GM18511 (cell line): Measurements from ENCODE around the gene EBP.

Experiments
- ATAC-seq: cut with Tn5 transposase; IDR thresholded peaks from one replicate; pipeline ENCODE4 v1.9.1; 2021; ENCODE audit warnings: mild to moderate bottlenecking, moderate library complexity; ENCODE audit not compliant: unreplicated experiment

EBP gene

GRCh38 chrX:48521353-48522243 lies at the start of gene EBP:
Gene EBP, plus strand, starts transcription at chrX:48521808. Its CDS starts 1,964 bp downstream, at chrX:48523772.
- peak; percentile 93 for ATAC-seq

DNA sequence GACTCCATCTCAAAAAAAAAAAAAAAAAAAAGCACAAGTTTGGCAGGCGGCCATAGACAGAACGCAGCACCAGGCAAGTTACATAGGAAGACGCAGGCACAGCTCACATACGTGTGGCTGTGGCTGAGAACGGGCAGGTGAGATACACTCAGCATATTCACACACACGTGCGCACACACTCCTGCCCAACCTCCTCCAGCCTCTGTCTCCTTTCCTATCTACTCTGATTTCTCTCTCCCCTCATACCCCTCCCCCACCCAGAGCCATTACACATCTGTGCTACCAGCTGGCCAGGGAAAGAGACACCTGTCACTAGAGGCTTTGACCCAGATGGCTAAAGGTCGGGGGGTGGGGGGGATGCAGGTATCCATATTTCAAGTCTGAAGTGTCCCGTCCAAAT lies 49.4 kb upstream of the EBP start:
- ATAC-seq: no peak

DNA sequence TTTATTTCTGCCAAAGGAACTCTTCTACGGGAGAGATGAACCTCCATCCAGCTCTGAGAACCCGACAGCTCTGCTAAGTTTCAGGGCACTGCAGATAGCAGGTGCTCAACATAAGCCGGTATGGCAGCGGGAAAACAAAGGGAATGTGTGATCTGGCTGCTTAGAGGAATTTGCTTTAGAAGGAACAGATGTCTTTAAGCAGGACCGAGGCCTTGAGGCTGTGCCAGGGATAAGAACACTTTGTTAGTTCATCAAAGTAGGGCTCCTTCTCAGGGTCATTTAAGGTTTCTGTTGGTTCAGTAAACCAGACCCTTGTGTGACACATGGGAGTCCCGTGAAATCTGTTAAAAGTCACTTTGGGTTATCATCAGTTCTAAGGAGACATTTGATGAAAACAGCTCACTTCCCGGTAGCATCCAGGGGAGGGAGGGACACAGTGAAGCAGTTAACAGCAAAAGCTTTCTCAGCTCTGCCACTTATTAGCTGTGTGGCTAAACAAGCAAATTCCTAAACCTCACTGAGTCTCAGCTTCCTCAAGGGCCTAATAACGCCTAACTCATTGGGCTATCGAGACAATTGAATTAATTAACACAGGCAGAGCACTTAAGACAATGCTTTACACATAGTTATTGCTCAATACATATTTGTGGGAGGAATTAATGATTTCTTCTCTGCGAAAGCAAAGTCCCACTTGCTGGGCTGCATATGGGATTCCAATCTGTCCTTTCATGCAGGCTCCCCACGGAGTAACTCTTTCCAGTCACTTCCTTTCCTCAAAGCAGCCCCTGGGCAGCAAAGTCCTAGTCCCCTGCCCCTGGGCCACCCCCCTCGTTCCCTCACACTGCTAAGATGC lies 48.5 kb upstream of the EBP start:
- no peak for ATAC-seq

GRCh38 chrX:48473704-48473990 lies 48.0 kb upstream of the EBP start:
- no peak for ATAC-seq

- ATAC-seq: no peak
Observed at GRCh38 chrX:48474127-48474526, 47.5 kb upstream of the EBP start.

DNA sequence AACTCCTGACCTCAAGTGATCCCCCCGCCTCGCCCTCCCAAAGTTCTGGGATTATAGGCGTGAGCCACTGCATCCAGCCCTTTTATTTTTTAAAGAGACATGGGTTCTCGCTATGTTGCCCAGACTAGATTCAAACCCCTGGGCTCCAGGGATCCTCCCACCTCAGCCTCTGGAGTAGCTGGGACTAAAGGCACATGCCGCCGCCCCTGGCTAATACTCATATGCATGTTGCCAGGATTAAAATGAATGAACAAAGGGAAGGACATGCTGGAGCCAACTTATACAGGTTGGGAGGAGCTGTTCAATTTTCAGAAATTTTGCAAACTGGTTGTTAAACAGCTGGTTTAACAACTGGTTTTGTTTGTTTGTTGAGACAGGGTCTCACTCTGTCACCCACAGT lies 47.0 kb upstream of the EBP start:
- ATAC-seq: no peak

DNA sequence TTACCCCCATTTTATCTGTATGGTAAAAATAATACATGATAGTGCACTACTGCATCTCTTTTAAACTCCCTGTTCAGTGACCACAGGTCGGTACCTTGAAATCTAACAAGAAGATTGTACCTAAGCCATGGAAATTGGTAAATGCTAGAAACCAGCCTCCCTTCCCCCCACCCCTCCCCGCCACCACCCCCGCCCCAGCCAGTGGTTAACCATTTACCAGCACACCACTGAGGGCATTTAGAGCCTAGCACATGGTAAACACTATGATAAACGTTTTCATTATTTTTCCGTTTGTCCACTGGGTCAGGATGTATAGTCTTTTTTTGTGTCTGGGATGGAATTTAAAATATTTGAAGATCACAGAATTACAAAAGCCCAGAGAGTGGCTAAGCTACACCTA lies 46.3 kb upstream of the EBP start:
- peak; percentile 24 for ATAC-seq

- ATAC-seq: peak; percentile 91
Observed at GRCh38 chrX:48475774-48476577, 45.6 kb upstream of the EBP start, which contains the start of gene FTSJ1. Gene FTSJ1, plus strand, starts transcription at chrX:48476199. Its CDS starts 1,849 bp downstream, at chrX:48478048.

DNA sequence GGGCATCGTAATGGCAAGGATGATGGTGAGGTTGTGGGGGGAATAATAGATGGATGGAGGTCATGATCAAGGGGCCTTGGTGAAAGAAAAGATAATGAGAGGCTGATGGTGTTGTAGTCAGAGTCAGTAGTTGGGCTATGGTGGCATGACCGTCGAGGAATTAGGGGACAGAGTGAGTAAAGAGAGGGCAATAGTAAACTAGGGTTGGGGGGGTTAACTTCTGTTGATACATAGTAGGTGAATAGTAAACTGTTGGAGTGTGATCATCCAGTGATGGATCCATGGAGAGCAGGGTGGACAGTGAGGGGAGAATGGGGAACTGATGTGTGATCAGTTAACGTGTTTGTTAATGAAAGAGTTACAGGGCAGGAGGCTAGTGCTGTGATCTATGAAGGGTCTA lies 44.7 kb upstream of the EBP start:
- no peak for ATAC-seq

- no peak for ATAC-seq
Observed at GRCh38 chrX:48477960-48478755, 43.5 kb upstream of the EBP start.

DNA sequence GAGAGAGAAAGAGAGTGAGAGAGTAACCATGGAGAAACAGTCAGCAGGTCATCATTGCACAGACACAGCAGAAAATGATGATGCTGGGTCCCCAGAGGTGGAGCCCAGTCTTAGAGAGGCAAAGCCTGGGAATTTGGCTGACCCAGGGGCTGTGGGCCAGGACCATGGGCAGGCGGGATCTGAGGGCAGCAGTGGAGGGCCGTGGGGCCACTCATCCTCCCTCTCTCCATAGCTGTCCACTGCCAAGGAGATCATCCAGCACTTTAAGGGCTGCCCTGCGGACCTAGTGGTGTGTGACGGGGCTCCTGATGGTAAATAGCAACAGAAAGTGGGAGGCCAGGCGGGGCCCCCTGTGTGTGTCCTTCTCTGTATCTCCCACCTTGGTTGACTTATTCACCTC lies 42.8 kb upstream of the EBP start:
- no peak for ATAC-seq

GRCh38 chrX:48480142-48480541 lies 41.5 kb upstream of the EBP start:
- no peak for ATAC-seq

DNA sequence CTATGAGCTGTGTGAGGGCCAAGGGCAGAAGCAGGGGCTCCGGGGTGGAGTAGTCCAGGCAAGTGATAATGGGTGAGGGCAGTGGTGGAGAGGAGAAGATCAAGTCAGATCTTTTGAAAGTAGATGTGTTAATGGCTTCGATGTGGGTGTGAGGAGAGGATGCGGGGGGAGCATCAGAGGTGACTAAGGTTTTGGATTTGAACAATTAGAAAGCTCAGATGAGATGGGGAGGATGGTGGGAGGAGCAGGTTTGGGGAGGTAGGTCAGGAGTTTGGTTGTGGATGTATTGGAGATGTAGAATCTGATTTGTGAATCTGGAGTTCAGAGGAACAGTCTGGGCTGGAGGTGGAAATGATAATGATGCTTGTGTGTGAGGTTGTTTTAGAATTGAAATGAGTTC lies 41.0 kb upstream of the EBP start:
- no peak for ATAC-seq

DNA sequence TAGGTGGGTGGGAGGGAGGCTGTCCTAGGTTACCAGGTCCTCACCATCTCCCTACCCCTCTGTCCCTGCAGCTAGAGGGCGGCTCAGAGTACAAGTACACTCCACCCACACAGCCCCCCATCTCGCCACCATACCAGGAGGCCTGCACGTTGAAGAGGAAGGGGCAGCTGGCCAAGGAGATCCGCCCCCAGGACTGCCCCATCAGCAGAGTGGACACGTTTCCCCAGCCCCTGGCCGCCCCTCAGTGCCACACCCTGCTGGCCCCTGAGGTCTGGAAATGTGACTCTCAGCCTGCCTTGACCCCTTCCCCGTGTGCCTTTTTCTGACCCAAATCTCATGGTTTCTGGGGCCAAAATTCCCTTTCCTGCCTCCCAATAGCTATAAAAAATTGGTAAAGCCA lies 39.1 kb upstream of the EBP start:
- ATAC-seq: no peak

- ATAC-seq: no peak
Observed at GRCh38 chrX:48487362-48487798, 34.2 kb upstream of the EBP start.

DNA sequence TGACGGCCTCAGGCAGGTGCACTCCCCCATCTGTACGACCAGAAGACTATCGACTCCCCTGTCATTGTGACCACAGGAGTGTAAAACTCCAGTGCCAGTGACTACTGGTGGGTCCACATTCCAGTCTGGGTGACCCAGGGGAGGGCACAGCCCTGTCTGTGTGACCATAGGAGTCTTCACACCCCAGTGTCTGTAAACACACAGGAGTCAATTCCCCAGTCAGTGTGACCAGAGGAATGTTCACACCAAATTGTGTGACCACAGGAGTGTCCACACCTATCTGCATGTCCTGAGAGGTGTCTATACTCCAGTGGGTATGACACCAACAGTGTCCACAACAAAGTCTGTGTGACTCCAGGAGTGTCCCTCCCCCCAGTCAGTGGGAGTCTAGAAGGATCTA lies 33.6 kb upstream of the EBP start:
- no peak for ATAC-seq

- ATAC-seq: no peak
Observed at GRCh38 chrX:48489296-48489695, 32.3 kb upstream of the EBP start.

DNA sequence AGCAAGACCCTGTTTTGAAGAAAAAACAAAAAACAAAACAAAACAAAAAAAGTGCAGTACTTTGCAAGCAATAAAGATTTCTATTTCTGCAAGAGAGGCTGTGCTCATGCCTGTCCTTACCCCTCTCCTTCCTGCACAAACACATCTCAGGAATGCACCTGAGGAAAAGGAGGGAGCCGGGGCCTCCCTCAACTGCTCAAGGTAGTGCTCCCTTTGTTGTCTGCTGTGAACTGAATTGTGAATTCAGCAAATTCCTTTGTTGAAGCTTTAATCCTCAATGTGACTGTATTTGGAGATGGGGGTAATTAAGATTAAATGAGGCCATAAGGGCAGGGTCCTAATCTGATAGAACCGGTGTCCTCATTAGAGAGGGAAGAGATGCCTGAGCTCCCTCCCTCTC lies 31.7 kb upstream of the EBP start:
- no peak for ATAC-seq

DNA sequence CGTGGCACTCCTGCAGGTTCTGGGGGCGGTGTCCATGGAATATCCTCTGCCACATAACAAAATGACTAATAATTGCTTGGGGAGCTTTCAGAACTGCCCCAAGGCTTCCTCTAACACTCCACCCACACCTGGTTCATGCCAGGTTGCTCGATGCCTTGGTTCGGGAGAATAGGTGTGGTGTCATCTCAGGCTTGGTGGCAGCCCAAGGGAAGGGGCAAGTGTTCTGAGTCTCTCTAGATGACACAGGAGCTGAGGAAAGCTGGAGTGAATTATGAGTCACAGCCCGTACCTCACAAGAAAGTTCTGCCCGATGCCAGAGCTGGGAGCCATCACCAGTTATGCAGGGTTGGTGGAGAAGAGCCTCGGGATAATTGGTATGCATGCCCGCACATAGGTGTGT lies 30.9 kb upstream of the EBP start:
- ATAC-seq: no peak

DNA sequence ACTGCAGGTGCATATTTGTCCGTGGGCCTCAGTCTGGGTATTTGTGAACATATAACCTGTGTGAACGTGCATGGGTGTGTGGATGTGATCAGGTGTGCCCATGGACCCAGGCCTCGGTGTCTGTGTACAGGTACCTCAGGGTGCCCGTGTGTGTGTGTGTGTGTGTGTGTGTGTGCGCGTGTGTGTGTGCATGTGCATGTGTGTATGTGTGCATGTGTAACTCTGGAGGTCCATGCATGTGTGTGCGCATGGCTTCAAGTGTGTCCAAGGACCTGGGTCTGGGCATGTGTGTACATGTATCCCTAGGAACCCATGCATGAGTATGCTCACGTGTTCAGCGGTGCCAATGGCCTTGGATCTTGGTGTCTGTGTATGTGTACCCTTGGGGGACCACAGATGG lies 29.8 kb upstream of the EBP start:
- no peak for ATAC-seq
